Smooth muscle cell of the umbilical artery (primary cell): ENCODE results near the gene C1orf116. TPM values are rescaled to one million over a fixed set of nuclear protein-coding genes. Genes with fewer than 3 reads are reported as not detected.

Source experiments
- total RNA-seq: library from RNA; depleted of rRNA; stranded (reverse); fragments of >200 nt; gene quantifications from 2 replicates; pipeline ENCODE4 v1.2.3, GENCODE V29; 2014

Gene C1orf116
- total RNA-seq, result 0.05 TPM in 1 of 2 replicates, not detected in the other

GRCh38 chr1:207032528-207033017 lies at the start of gene C1orf116:
C1orf116 (minus strand) TSS chr1:207032756; CDS start chr1:207027598, 5,158 bp downstream.

GRCh38 chr1:207052911-207053769 lies 20.6 kb upstream of the C1orf116 start, which contains the start of gene PFKFB2:
PFKFB2 (plus strand) TSS chr1:207053275; CDS start chr1:207054718, 1,443 bp downstream.

GRCh38 chr1:207051191-207051943 lies 18.8 kb upstream of the C1orf116 start, which contains the start of gene YOD1:
YOD1 (minus strand) TSS chr1:207051208; CDS start chr1:207051030, 178 bp downstream.

GRCh38 chr1:206970446-206970845 lies 62.1 kb downstream of the C1orf116 start, which contains the start of gene FCAMR:
FCAMR (minus strand) TSS chr1:206970460; CDS start chr1:206970125, 335 bp downstream.

Other genes with a start within 250 kb of the C1orf116 start
- not detected in 2 replicates for gene IL20, start 167.1 kb downstream of the C1orf116 start, total RNA-seq
- not detected in 2 replicates for gene IL24, start 135.3 kb downstream of the C1orf116 start, total RNA-seq
- gene FCMR, start 110.8 kb downstream of the C1orf116 start, total RNA-seq, result not detected in 2 replicates
- gene PIGR, start 86.3 kb downstream of the C1orf116 start, total RNA-seq, result not detected in 2 replicates
- gene FCAMR, start 62.3 kb downstream of the C1orf116 start, total RNA-seq, result not detected in 2 replicates
- 8.6 and 11.8 TPM in 2 replicates for gene YOD1, start 18.5 kb upstream of the C1orf116 start, total RNA-seq
- gene PFKFB2, start 20.5 kb upstream of the C1orf116 start, total RNA-seq, result 6.7 and 9.8 TPM in 2 replicates
- gene C4BPB, start 56.1 kb upstream of the C1orf116 start, total RNA-seq, result not detected in 2 replicates
- not detected in 2 replicates for gene C4BPA, start 71.5 kb upstream of the C1orf116 start, total RNA-seq